Tibial nerve (tissue), 4 donors: ENCODE results near the gene CLDN24. TPM values are rescaled to one million over a fixed set of nuclear protein-coding genes. Genes with fewer than 3 reads are reported as not detected.

Experiments used
- DNase-seq, 2 donors: peaks; one replicate each; pipeline ENCODE4 v3.0.0-alpha.2; 2019; ENCODE audit warnings: low spot score in 2 of 2
- H3K27ac ChIP-seq, 4 donors: fragments of 200-600 bp; sonication (generic) in 3 of 4; one replicate each; pipeline ENCODE4 v1.5.1; 2017 to 2019; ENCODE audit warnings: mild to moderate bottlenecking in 1 of 4
- H3K27me3 ChIP-seq, 2 donors: fragments of 200-600 bp; sonication (generic) in 1 of 2; one replicate each; pipeline versions ENCODE4 v1.5.1 to v1.6.0; 2017 to 2019
- H3K36me3 ChIP-seq, 3 donors: fragments of 200-600 bp; sonication (generic); one replicate each; pipeline ENCODE4 v1.5.1; 2018 to 2019
- H3K4me1 ChIP-seq, 4 donors: fragments of 200-600 bp; sonication (generic) in 3 of 4; one replicate each; pipeline ENCODE4 v1.5.1; 2017 to 2019
- H3K4me3 ChIP-seq, 4 donors: fragments of 200-600 bp; sonication (generic) in 3 of 4; one replicate each; pipeline ENCODE4 v1.5.1; 2017 to 2019; ENCODE audit warnings: mild to moderate bottlenecking in 1 of 4, moderate library complexity in 1 of 4
- H3K9me3 ChIP-seq, 4 donors: fragments of 200-600 bp; sonication (generic) in 3 of 4; one replicate each; pipeline ENCODE4 v1.5.1; 2017 to 2019
- CTCF ChIP-seq, 5 experiments: fragments of 200-600 bp in 3 of 5; fragments of 450-650 bp in 2 of 5; sonication (generic) in 3 of 5; IDR thresholded peaks; one replicate each; pipeline ENCODE4 v1.5.1; 2016 to 2019; ENCODE audit warnings: antibody characterized with exemption in 5 of 5, mild to moderate bottlenecking in 3 of 5, moderate library complexity in 2 of 5
- EP300 ChIP-seq, 2 donors: sonication (generic); formaldehyde crosslinking; IDR thresholded peaks; one replicate each; pipeline ENCODE4 v1.6.1; 2017; ENCODE audit warnings: antibody characterized with exemption in 2 of 2, mild to moderate bottlenecking in 1 of 2
- POLR2A ChIP-seq, 2 donors: fragments of 450-650 bp; IDR thresholded peaks; one replicate each; pipeline ENCODE4 v1.6.1; 2017; ENCODE audit warnings: antibody characterized with exemption in 2 of 2, mild to moderate bottlenecking in 2 of 2, moderate library complexity in 2 of 2
- WGBS, 2 donors: methylation state at CpG; one replicate each; pipeline ENCODE4 v1.1.5; 2018; 5-methylcytosine and 5-hydroxymethylcytosine counted together
- total RNA-seq, 4 donors: library from RNA; depleted of rRNA; stranded (reverse); fragments of >200 nt; gene quantifications; one replicate each; pipeline ENCODE4 v1.1.0, GENCODE V29; 2016

Gene CLDN24
- total RNA-seq, 4 donors from 2014 or later = not detected

- H3K27me3 ChIP-seq = no peaks in the 10 kb centered on the region
- WGBS, 2 donors = 54 to 55% methylated on average over 15 of the region's 15 CpGs
These were observed 40.8 kb upstream of the CLDN24 start for GRCh38 chr4:183362916-183363542.

GRCh38 chr4:183362036-183362435 is 39.8 kb upstream of the CLDN24 start:
- no peaks in the 10 kb centered on the region for H3K36me3 ChIP-seq
- H3K9me3 ChIP-seq = no peaks in the 10 kb centered on the region
- WGBS, 2 donors = 65 to 68% methylated on average over 4 of the region's 4 CpGs
- H3K27ac ChIP-seq = no peak overlapping the region
- H3K27me3 ChIP-seq = no peaks in the 10 kb centered on the region
- no peaks in the 10 kb centered on the region for H3K4me1 ChIP-seq
- no peak for TF ChIP-seq EP300 (IDR thresholded peaks at IDR 0.05)
- TF ChIP-seq CTCF (IDR thresholded peaks at IDR 0.05) = no peak
- TF ChIP-seq POLR2A (IDR thresholded peaks at IDR 0.05) = no peak
- H3K4me3 ChIP-seq = no peak overlapping the region
- no peak for DNase-seq

More at GRCh38 chr4:183362916-183363542, 40.8 kb upstream of the CLDN24 start:
- no peaks in the 10 kb centered on the region for H3K9me3 ChIP-seq
- no peak for DNase-seq
- no peak overlapping the region for H3K27ac ChIP-seq
- no peaks in the 10 kb centered on the region for H3K4me1 ChIP-seq
- TF ChIP-seq EP300 (IDR thresholded peaks at IDR 0.05) = no peak
- TF ChIP-seq POLR2A (IDR thresholded peaks at IDR 0.05) = no peak
- no peak for TF ChIP-seq CTCF (IDR thresholded peaks at IDR 0.05)
- H3K4me3 ChIP-seq = no peak overlapping the region
- H3K36me3 ChIP-seq = no peaks in the 10 kb centered on the region

GRCh38 chr4:183360161-183360919 is 38.1 kb upstream of the CLDN24 start:
- no peaks in the 10 kb centered on the region for H3K36me3 ChIP-seq
- WGBS, 2 donors = 72% methylated on average over 11 of the region's 11 CpGs
- TF ChIP-seq EP300 (IDR thresholded peaks at IDR 0.05) (no peak), POLR2A (IDR thresholded peaks at IDR 0.05) (no peak), CTCF (IDR thresholded peaks at IDR 0.05) (no peak)
- H3K27me3 ChIP-seq = no peaks in the 10 kb centered on the region
- H3K9me3 ChIP-seq = no peaks in the 10 kb centered on the region
- no peak overlapping the region for H3K27ac ChIP-seq
- DNase-seq = no peak
- no peak overlapping the region for H3K4me3 ChIP-seq
- no peaks in the 10 kb centered on the region for H3K4me1 ChIP-seq

GRCh38 chr4:183358215-183358755 is 36.1 kb upstream of the CLDN24 start:
- DNase-seq = no peak
- Histone ChIP-seq H3K36me3 (no peaks in the 10 kb centered on the region), H3K4me1 (no peaks in the 10 kb centered on the region), H3K9me3 (no peaks in the 10 kb centered on the region), H3K27ac (no peak overlapping the region), H3K4me3 (no peak overlapping the region), H3K27me3 (no peaks in the 10 kb centered on the region)
- 65 to 73% methylated on average over 13 of the region's 13 CpGs for WGBS, 2 donors
- no peak for TF ChIP-seq EP300 (IDR thresholded peaks at IDR 0.05)

- Histone ChIP-seq H3K4me3 (no peak overlapping the region), H3K36me3 (no peaks in the 10 kb centered on the region), H3K9me3 (no peaks in the 10 kb centered on the region), H3K27me3 (no peaks in the 10 kb centered on the region), H3K27ac (no peak overlapping the region), H3K4me1 (no peaks in the 10 kb centered on the region)
- no peak for DNase-seq
- no peak for TF ChIP-seq POLR2A (IDR thresholded peaks at IDR 0.05)
- TF ChIP-seq CTCF (IDR thresholded peaks at IDR 0.05) = no peak
- no peak for TF ChIP-seq EP300 (IDR thresholded peaks at IDR 0.05)
- 85 to 96% methylated on average over 20 of the region's 20 CpGs for WGBS, 2 donors
These were observed 34.9 kb upstream of the CLDN24 start for GRCh38 chr4:183356931-183357675.
